ENCODE results near the gene GPR17.

GPR17 gene

GRCh38 chr2:127672341-127673224 lies 26.6 kb downstream of the GPR17 start:
- DNase-seq, result no peak

- DNase-seq, result no peak
These were observed 27.5 kb downstream of the GPR17 start for GRCh38 chr2:127673291-127674069.

- no peak for DNase-seq
These were observed 28.6 kb downstream of the GPR17 start for GRCh38 chr2:127674241-127675209.

- DNase-seq, result no peak
These were observed 29.6 kb downstream of the GPR17 start, which contains the start of gene LIMS2 for GRCh38 chr2:127675331-127676261. Gene LIMS2 (minus strand): TSS chr2:127675530. CDS start chr2:127675024, 506 bp downstream.

- DNase-seq, result no peak
These were observed 31.0 kb downstream of the GPR17 start for GRCh38 chr2:127676906-127677305.

GRCh38 chr2:127678531-127678930 lies 32.6 kb downstream of the GPR17 start:
- no peak for DNase-seq

GRCh38 chr2:127678991-127679390 lies 33.0 kb downstream of the GPR17 start:
- DNase-seq, result no peak

GRCh38 chr2:127679680-127680361 lies 33.9 kb downstream of the GPR17 start:
- DNase-seq, result no peak

GRCh38 chr2:127680706-127681287 lies 34.8 kb downstream of the GPR17 start:
- no peak for DNase-seq

- no peak for DNase-seq
These were observed 35.4 kb downstream of the GPR17 start for GRCh38 chr2:127681288-127681804.

GRCh38 chr2:127681976-127682857 lies 36.3 kb downstream of the GPR17 start:
- DNase-seq, result no peak

GRCh38 chr2:127683056-127683455 lies 37.1 kb downstream of the GPR17 start:
- DNase-seq, result no peak

- no peak for DNase-seq
These were observed 37.8 kb downstream of the GPR17 start for GRCh38 chr2:127683757-127684156.

- DNase-seq, result no peak
These were observed 39.6 kb downstream of the GPR17 start for GRCh38 chr2:127685410-127686080.

- DNase-seq, result no peak
These were observed 42.5 kb downstream of the GPR17 start for GRCh38 chr2:127688405-127688804.

- DNase-seq, result no peak
These were observed 44.7 kb downstream of the GPR17 start for GRCh38 chr2:127690696-127691095.

GRCh38 chr2:127694986-127695385 lies 49.0 kb downstream of the GPR17 start:
- DNase-seq, result no peak

Data from stimulated activated CD4-positive, alpha-beta T cell treated with anti-CD3 and anti-CD28 coated beads, Interleukin-1b, Interleukin-23, amount 100 ng/mL, for 48 hours (primary cell).